ENCODE results near the gene PDXK.

DNA sequence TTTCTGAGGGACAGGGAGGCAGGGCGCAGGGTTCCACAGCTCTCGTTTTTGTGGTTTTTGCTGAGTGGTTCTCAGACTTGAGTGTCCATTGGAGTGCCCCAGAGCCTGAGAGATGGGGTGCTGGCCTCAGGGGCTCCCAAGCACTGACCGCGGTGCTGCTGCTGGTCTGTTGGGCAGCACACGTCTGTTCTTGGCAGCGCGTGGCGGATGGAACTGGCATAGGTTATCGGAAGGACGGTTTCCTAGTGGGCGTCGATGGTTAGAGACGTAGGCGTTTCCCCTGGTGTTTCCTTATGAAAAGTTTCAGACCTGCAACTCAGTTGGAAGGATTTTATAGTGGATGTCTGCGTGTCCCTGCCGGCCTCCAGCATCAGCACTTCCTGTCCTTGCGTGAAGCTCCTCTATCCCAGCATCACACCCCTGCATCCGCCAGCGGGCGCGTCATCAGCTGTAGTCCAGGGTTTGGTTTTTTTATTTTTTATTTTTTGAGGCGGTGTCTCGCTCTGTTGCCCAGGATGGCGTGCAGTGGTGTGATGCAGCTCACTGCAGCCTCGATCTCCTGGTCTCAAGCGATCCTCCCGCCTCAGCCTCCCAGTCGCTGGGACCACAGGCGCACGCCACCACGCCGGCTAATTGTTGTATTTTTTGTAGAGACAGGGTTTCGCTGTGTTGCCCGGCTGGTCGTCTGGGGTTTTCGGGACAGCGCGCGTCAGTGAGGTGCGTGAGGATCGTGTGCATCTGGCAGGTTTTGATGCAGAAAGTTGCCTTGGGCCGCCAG lies 82.3 kb downstream of the PDXK start:
- TF ChIP-seq SIN3A (IDR thresholded peaks at IDR 0.05; ENCODE audit: borderline replicate concordance, insufficient read depth, low read length) (no peak), POLR2AphosphoS5 (IDR thresholded peaks at IDR 0.05; ENCODE audit: low read depth, low read length) (no peak)
